GM19023 (cell line): ENCODE measurements around the gene SCEL.
"Not testable (repeated sequence)": the region's sequence is repeated elsewhere in the genome, so short reads cannot be mapped to it uniquely, and the experiment has no call there.

Experiments used
- ATAC-seq: cut with Tn5 transposase; IDR thresholded peaks from one replicate; pipeline ENCODE4 v1.9.1; 2021; ENCODE audit warnings: mild to moderate bottlenecking, moderate library complexity; ENCODE audit not compliant: unreplicated experiment

SCEL gene

GRCh38 chr13:77555246-77555645 is 19.7 kb downstream of the SCEL start:
- no peak for ATAC-seq

GRCh38 chr13:77558016-77558415 is 22.5 kb downstream of the SCEL start:
- ATAC-seq = no peak

- no peak for ATAC-seq
Observed at GRCh38 chr13:77563111-77563510, 27.6 kb downstream of the SCEL start.

DNA sequence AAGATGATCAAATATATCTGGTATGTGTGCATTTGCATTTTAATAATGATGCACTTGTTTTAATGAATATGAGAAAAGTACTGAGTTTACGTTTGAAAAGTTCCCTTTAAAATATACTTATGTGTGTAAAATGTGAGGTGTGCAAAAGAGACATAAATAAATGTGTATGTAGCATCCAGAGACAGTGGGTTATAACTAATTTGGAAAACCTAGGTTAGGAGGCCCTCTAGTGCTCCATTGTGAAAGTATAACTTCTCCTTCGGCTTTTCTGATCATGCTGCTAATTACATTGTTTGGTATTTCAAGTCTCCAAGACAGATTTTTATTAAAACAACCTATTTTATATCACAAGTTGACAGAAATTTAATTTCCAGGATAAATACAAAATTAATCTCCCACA is 30.1 kb downstream of the SCEL start:
- ATAC-seq = no peak

DNA sequence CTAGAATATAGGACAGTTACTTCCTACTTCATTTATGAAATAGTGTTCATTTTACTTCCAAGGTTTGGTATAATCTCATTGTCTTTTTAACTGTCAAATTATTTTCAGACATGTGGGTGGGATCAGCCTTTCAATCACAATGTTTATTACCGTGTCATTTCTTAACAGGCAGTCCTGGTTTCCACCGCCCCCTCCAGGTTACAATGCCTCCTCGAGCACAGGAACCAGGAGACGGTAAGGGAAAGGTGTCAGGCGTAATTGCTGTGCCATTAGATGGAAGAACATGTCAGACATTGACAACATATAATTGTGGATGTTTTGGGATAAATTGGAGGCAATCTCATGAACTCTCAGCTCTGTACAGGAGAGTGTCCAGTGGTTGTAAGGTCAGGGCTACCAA is 36.5 kb downstream of the SCEL start:
- no peak for ATAC-seq

DNA sequence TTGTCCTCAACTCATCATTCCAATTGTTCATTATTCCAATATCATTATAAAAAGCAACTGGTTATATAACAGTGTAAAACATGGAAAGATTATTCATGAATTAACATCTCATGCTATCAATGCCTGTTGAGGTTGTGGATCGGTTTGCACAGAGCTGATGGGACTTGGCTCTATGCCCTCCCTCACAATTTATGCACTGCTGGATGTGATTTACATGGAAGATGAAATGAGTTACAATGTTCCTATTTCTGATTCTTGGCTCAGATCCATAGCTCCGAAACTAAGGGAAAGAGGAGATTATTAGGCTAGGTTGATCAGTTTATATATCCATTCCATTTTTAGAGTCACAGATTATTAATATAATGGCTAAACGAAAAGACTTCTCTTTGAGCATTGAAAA is 38.6 kb downstream of the SCEL start:
- ATAC-seq = no peak

- ATAC-seq = no peak
Observed at GRCh38 chr13:77579959-77580358, 44.5 kb downstream of the SCEL start.

- ATAC-seq = no peak
Observed at GRCh38 chr13:77580748-77581147, 45.2 kb downstream of the SCEL start.

DNA sequence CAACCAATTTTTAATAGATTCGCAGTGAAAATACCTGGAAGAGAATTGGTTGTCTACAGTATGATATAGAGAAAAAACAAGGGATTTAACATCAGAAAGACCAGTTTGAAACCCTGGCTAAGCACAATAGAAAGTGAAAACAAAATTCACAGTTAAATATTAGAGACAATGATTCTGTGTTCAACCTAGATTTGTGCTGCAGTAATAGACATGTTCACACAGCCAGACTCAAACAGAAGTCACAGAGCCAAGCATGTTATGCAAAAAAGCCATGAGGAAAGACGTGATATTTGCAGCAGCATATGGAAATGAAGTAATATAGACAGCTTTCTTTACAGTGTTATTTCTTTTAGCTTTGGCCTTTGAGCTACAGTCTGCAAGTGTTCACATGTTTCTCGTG is 48.1 kb downstream of the SCEL start:
- no peak for ATAC-seq

- no peak for ATAC-seq
Observed at GRCh38 chr13:77584106-77584505, 48.6 kb downstream of the SCEL start.

GRCh38 chr13:77595166-77595810 is 59.8 kb downstream of the SCEL start:
- no peak for ATAC-seq

DNA sequence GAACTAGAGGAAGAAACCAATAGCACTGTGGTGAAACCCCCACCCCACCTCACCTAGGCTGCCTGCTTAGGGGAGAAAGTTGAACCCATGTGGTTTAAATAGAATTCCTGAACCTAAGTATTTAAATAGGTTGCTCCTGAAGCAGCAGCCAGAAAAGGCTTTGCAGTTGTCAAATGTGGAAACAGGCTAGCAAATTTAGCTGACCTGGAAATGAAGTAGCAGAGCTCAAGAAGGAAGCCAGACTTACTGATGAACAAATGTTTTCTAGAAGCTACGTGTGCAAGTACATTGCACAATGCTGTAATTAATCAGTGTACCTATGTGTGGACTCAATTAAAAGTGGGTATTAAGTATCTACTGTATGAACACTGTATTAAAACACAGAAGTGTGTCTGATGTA is 61.3 kb downstream of the SCEL start:
- no peak for ATAC-seq

DNA sequence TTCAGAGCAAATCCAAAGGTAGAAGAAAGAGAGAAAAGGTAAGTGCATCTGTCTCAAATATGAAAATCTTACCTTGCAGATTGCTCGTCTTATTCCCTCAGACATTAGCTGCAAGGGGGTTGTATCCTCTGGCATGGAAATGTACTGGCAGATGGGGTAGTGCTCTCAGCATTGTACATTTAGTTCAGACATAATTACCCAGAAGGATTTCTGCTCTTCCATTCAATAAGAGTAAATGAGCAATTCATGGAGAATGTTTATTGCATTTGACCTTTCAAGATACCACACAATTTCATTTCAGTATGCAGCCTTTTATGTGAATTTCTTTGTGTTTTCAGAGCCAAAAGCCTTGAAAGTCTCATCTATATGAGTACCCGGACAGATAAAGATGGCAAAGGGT is 63.8 kb downstream of the SCEL start:
- no peak for ATAC-seq

DNA sequence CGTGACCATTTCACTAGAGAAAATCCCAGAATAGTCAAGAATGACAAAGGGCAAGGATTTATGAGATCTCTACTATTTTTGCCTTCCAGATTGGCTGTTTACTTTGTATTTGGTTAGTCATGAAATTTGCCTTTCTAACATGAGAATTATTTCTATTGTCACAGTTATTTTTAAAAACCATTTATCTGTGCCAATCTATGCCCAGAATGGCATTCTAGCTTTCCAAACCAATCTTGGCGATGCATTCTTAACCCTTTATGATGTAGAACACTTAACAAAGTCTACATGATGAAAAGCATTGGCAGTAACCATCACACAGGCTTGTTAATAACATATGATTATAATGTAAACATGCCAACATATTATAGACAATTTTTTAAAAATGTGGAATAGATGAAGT is 65.2 kb downstream of the SCEL start:
- no peak for ATAC-seq

DNA sequence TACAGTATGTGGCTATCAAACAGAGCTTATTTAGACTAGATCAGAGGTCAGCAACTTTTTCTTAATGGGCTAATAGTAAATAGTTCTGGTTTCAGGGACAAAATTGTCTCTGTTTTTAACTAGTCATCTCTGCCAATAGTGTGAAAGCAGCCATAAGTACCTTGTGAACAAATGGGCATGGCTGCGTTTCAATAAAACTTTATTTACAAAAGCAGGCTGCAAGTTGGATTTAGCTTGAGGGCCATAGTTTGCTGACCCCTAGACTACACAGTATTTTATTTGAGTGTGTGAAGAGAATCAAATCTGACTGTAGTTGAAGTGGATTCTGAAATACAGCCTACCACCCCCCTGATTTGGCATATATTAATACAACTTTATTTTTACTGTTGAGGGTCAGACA is 75.6 kb downstream of the SCEL start:
- ATAC-seq = no peak

DNA sequence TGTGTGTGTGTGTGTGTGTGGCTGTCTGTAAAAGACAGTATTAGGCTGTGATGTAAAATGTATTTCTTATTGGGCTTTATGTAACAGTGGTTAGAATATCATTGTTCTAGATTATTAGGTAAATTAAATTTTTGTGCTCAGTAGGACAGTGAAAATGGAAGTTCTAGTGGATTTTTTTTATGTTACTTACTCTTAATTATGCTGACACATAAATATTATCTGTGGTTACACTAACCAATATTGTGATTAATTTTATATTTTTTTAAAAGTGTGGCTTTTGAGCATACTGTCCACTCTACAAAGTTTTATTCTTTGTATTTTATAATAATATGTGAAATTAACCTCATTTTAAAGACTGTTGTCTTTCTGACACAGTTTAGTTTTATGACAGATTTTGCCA is 80.5 kb downstream of the SCEL start:
- no peak for ATAC-seq

GRCh38 chr13:77619655-77620054 is 84.1 kb downstream of the SCEL start:
- no peak for ATAC-seq

DNA sequence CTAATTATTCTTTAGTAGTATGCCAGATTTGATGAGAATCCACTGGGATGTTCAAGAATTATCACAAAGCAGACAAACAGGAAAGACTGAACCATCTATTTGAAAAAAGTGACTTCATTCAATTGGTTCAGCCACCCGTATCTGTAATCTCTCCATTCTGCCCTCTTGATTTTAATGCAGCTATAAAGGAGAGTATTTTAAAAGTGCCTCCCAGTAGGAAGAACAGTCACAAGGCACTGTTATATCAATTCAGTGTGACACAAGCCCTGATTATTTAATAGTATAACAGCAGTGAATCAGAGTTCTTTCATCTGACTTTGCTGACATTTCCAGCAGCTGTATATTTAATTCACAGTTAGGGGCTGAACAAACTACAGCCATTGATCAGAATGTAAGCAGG is 84.6 kb downstream of the SCEL start:
- ATAC-seq = no peak

DNA sequence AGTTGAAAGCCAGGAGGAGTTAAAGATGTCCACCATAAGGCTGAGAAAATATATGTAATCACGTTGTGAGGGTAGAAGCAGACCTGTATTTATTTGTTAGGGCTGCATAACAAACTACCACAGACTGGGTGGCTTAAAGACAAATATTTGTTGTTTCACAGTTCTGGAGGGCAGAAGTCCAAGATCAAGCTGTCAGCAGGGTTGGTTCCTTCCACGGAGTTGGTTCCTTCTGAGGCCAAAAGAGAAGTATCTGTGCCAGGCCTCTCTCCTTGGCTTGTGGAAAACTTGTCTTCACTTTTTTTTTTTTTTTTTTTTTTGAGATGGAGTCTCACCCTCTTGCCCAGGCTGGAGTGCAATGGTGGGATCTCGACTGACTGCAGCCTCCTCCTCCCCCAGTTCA is 88.3 kb downstream of the SCEL start:
- ATAC-seq = no peak

GRCh38 chr13:77628170-77628569 is 92.7 kb downstream of the SCEL start:
- no peak for ATAC-seq

GRCh38 chr13:77637588-77637987 is 102.1 kb downstream of the SCEL start:
- ATAC-seq = no peak

GRCh38 chr13:77650409-77650808 is 114.9 kb downstream of the SCEL start:
- ATAC-seq = no peak

DNA sequence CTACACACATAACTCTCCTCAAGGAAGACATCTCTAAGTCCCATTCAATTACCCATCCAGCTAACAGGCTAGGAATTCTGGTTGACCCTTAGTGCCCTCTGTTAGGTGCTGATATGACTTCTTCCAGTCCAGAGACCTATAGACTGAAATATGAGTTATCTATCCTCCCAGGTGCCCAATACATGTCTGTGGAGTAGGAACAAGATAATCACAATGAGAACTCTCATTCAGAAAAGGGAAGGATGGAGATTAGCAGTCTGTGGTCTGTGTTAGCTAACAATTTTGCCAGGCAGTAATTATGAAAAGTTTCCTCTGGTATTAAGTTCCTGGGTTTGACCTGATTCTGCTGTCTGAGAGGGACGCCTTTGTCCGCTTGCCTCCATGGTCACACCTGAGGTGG is 117.8 kb downstream of the SCEL start:
- ATAC-seq = no peak

- not testable (repeated sequence) for ATAC-seq
Observed at GRCh38 chr13:77660016-77660415, 124.5 kb downstream of the SCEL start.
